Measurements from ENCODE around the gene EPB41L4B.

GRCh38 chr9:109248133-109248581 lies 72.7 kb downstream of the EPB41L4B start:
- TF ChIP-seq POLR2AphosphoS5 (IDR thresholded peaks at IDR 0.05; ENCODE audit: low read depth, low read length) = no peak
- no peak for TF ChIP-seq PHF5A (CRISPR knock-in tag; IDR thresholded peaks at IDR 0.05; ENCODE audit: low read depth, unreplicated experiment)
- no peak for TF ChIP-seq ZNF672 (CRISPR knock-in tag; IDR thresholded peaks at IDR 0.05)
- no peak for TF ChIP-seq ZNF274 (CRISPR knock-in tag; IDR thresholded peaks at IDR 0.05)
- TF ChIP-seq ZSCAN20 (CRISPR knock-in tag; IDR thresholded peaks at IDR 0.05; ENCODE audit: borderline replicate concordance) = no peak
- TF ChIP-seq RBM22 (optimal IDR thresholded peaks at IDR 0.05; ENCODE audit: low read length) = no peak
- peak; percentile 79 for TF ChIP-seq CTCF (CRISPR knock-in tag; IDR thresholded peaks at IDR 0.05)
- TF ChIP-seq PAX8 (CRISPR knock-in tag; IDR thresholded peaks at IDR 0.05; ENCODE audit: borderline replicate concordance) = no peak
- no peak for TF ChIP-seq REST (IDR thresholded peaks at IDR 0.05; ENCODE audit: borderline replicate concordance in 1 of 2, low read depth in 1 of 2, low read length in 2 of 2)
- TF ChIP-seq THAP7 (CRISPR knock-in tag; IDR thresholded peaks at IDR 0.05) = no peak

Measured in HepG2 (cell line).